Adrenal gland (tissue), 12 donors: ENCODE results near the gene TRRAP. TPM values are rescaled to one million over a fixed set of nuclear protein-coding genes. Genes with fewer than 3 reads are reported as not detected.
A peak's percentile ranks its signal among the peaks of the same experiment; 100 is the strongest.

ENCODE experiments used
- DNase-seq, 7 donors: peaks; one replicate each; pipeline ENCODE4 v3.0.0-alpha.2; 2019 to 2020
- H3K27ac ChIP-seq, 5 donors: fragments of 200-600 bp; sonication (generic) in 4 of 5; 1 replicate in 3 of 5; 2 replicates in 2 of 5; pipeline versions ENCODE4 v1.5.1 to v1.8.0; 2016 to 2020; ENCODE audit warnings: mild to moderate bottlenecking in 1 of 5
- H3K27me3 ChIP-seq: fragments of 200-600 bp; 2 replicates; pipeline ENCODE4 v1.8.0; 2021
- H3K36me3 ChIP-seq, 2 donors: fragments of 200-600 bp; replicated peaks in 1 of 2; 1 replicate in 1 of 2; 2 replicates in 1 of 2; pipeline versions ENCODE4 v1.5.1 to v1.8.0; 2018 to 2022
- H3K4me1 ChIP-seq, 2 donors: fragments of 200-600 bp; replicated peaks in 1 of 2; 1 replicate in 1 of 2; 2 replicates in 1 of 2; pipeline versions ENCODE4 v1.5.1 to v1.8.0; 2018 to 2021
- H3K4me3 ChIP-seq, 4 donors: fragments of 200-600 bp; sonication (generic) in 3 of 4; one replicate each; pipeline ENCODE4 v1.5.1; 2016 to 2018
- H3K9me3 ChIP-seq, 3 donors: fragments of 200-600 bp; sonication (generic) in 1 of 3; replicated peaks in 1 of 3; 1 replicate in 2 of 3; 2 replicates in 1 of 3; pipeline versions ENCODE4 v1.5.1 to v1.8.0; 2016 to 2021
- CTCF ChIP-seq, 6 experiments: fragments of 450-650 bp in 4 of 6; fragments of 200-600 bp in 2 of 6; sonication (generic) in 1 of 6; IDR thresholded peaks; 1 replicate in 5 of 6; 2 replicates in 1 of 6; pipeline versions ENCODE4 v1.5.1 to v1.8.0; 2016 to 2021; ENCODE audit warnings: antibody characterized with exemption in 6 of 6, mild to moderate bottlenecking in 2 of 6, moderate library complexity in 1 of 6
- POLR2A ChIP-seq, 2 donors: fragments of 450-650 bp; IDR thresholded peaks; one replicate each; pipeline ENCODE4 v1.6.1; 2017; ENCODE audit warnings: antibody characterized with exemption in 2 of 2, mild to moderate bottlenecking in 2 of 2, moderate library complexity in 1 of 2
- WGBS, 4 donors: extraction: QIAGEN DNeasy Blood & Tissue Kit in 2 of 4; methylation state at CpG; one replicate each; pipeline versions ENCODE4 v1.1.5 to v1.1.7; 2013 to 2017; 5-methylcytosine and 5-hydroxymethylcytosine counted together
- intact Hi-C, 2 donors: fragments of 100-400 bp; cut with DNase I; formaldehyde crosslinking; loops; one replicate each; pipeline versions ENCODE4 v1.14.1 to v1.15.0; 2022 to 2023
- polyA plus RNA-seq, 3 donors: library from polyadenylated mRNA; stranded (reverse); fragments of 200-250 nt in 2 of 3; fragments of 350-450 nt in 1 of 3; fragmentation: Illumina TruSeq in 1 of 3; extraction: RNeasy Lipid Tissue Mini Kit (QIAGEN cat#74804) in 1 of 3; gene quantifications; one replicate each; pipeline ENCODE4 v1.2.3, GENCODE V29; 2013 to 2014
- total RNA-seq, 9 donors: library from RNA; depleted of rRNA in 4 of 9; stranded (reverse); fragments of >200 nt in 4 of 9; fragments of 120-200 nt in 1 of 9; fragmentation: NEBNext Ultra II Directional in 1 of 9; extraction: Animal tissue kit (Norgen Biotek cat#: 25700) in 1 of 9; gene quantifications; one replicate each; pipeline versions ENCODE4 v1.1.0 to v1.2.4, GENCODE V29; 2013 to 2023
- donor health status: healthy with polysubstance abuse.
- donor health status: Bipolar disorder and iron deficiency.
- donor health status: DM: yes; HTN: yes; CAD: no.
- donor health status: DM: no; HTN: no; CAD: no.
- donor health status: DM: no; HTN: no; CAD: no.
- donor health status: DM: yes; HTN: yes; CAD: no.

Gene TRRAP
- total and polyA plus RNA-seq, 12 donors, result 11.8 to 43.0 (median 30.9) TPM

- no peak overlapping the region for H3K27ac ChIP-seq
- DNase-seq, result peak in 2 of 7 donors; percentile 5 to 45
- peaks cover 0 to 68% of the 10 kb centered on the region in 2 donors for H3K36me3 ChIP-seq
- H3K27me3 ChIP-seq, result no peaks in the 10 kb centered on the region
- intact Hi-C loops, result no loop called here
- TF ChIP-seq POLR2A (IDR thresholded peaks at IDR 0.05) (no peak), CTCF (IDR thresholded peaks at IDR 0.05) (no peak)
- H3K9me3 ChIP-seq, result no peaks in the 10 kb centered on the region
- WGBS, 4 donors, result 71 to 83% (median 80%) methylated on average over 7 to 15 of the region's 15 CpGs
- no peaks in the 10 kb centered on the region for H3K4me1 ChIP-seq
- H3K4me3 ChIP-seq, result no peak overlapping the region
Observed at GRCh38 chr7:99005776-99006175, 127.4 kb downstream of the TRRAP start.

GRCh38 chr7:99006739-99007424 is 128.6 kb downstream of the TRRAP start:
- Histone ChIP-seq H3K4me3 (no peak overlapping the region), H3K27me3 (no peaks in the 10 kb centered on the region), H3K27ac (no peak overlapping the region), H3K9me3 (no peaks in the 10 kb centered on the region), H3K4me1 (no peaks in the 10 kb centered on the region), H3K36me3 (peaks cover 0 to 74% of the 10 kb centered on the region in 2 donors)
- peak in 2 of 7 donors; percentile 7 to 23 for DNase-seq
- intact Hi-C loops, result no loop called here
- 94 to 96% (median 95%) methylated on average over 10 to 11 of the region's 11 CpGs for WGBS, 4 donors
- TF ChIP-seq CTCF (IDR thresholded peaks at IDR 0.05), result no peak
- TF ChIP-seq POLR2A (IDR thresholded peaks at IDR 0.05), result no peak

- 93 to 97% (median 96%) methylated on average over 18 to 23 of the region's 23 CpGs for WGBS, 4 donors
- H3K36me3 ChIP-seq, result peaks cover 0 to 88% of the 10 kb centered on the region in 2 donors
- peak in 1 of 7 donors; percentile 46 for DNase-seq
- no peak overlapping the region for H3K4me3 ChIP-seq
- H3K27me3 ChIP-seq, result no peaks in the 10 kb centered on the region
- TF ChIP-seq CTCF (IDR thresholded peaks at IDR 0.05), result no peak
- no peak for TF ChIP-seq POLR2A (IDR thresholded peaks at IDR 0.05)
- intact Hi-C loops, result no loop called here
- no peaks in the 10 kb centered on the region for H3K4me1 ChIP-seq
- H3K9me3 ChIP-seq, result no peaks in the 10 kb centered on the region
- H3K27ac ChIP-seq, result no peak overlapping the region
Observed at GRCh38 chr7:99008181-99008631, 129.9 kb downstream of the TRRAP start.

GRCh38 chr7:99008921-99009530 is 130.7 kb downstream of the TRRAP start:
- DNase-seq, result peak in 1 of 7 donors; percentile 41
- no peak overlapping the region for H3K27ac ChIP-seq
- no peaks in the 10 kb centered on the region for H3K4me1 ChIP-seq
- no peaks in the 10 kb centered on the region for H3K27me3 ChIP-seq
- H3K9me3 ChIP-seq, result no peaks in the 10 kb centered on the region
- H3K36me3 ChIP-seq, result peaks cover 0 to 93% of the 10 kb centered on the region in 2 donors
- 81 to 100% (median 89%) methylated on average over 1 to 11 of the region's 11 CpGs for WGBS, 4 donors
- TF ChIP-seq POLR2A (IDR thresholded peaks at IDR 0.05), result no peak
- TF ChIP-seq CTCF (IDR thresholded peaks at IDR 0.05), result no peak
- intact Hi-C loops, result no loop called here
- H3K4me3 ChIP-seq, result no peak overlapping the region
